GM18951 (cell line): ENCODE results near the gene NKAP.
"Not testable (repeated sequence)": the region's sequence is repeated elsewhere in the genome, so short reads cannot be mapped to it uniquely, and the experiment has no call there.

ENCODE experiments used
- POLR2A ChIP-seq: IDR thresholded peaks from 4 replicates; pipeline ENCODE4 v1.6.1; 2011; ENCODE audit warnings: mild to moderate bottlenecking; ENCODE audit not compliant: insufficient read length, insufficient read depth; ENCODE audit errors: extremely low read depth
- in situ Hi-C: fragments of 300-500 bp; cut with MboI; formaldehyde crosslinking; loops from one replicate; pipeline ENCODE4 v1.12.0; 2022; ENCODE audit warnings: low sequenced_read_pairs, mixed read lengths, inconsistent platforms; ENCODE audit not compliant: unreplicated experiment

NKAP gene

DNA sequence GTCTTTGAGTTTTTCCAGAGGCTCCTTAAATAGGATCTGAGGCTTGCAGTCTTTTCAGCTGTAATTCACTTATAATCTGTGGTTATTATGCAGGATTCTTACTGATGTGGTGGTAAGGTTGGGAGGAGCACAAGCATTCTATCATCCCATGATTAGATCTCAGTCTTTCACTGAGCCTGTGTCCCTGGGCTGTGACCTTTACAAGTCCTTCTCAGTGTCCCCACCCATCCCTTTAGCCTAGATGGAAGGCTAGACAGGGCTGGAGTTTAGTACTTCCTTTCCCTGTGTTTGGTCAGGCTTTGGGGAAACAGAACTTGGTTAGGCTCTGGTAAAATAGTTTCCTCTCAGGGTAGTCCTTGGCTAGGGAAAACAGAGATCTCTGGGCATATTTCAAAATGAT, 17.1 kb upstream of the NKAP start:
- TF ChIP-seq POLR2A = no peak
- in situ Hi-C loops = no loop called here

DNA sequence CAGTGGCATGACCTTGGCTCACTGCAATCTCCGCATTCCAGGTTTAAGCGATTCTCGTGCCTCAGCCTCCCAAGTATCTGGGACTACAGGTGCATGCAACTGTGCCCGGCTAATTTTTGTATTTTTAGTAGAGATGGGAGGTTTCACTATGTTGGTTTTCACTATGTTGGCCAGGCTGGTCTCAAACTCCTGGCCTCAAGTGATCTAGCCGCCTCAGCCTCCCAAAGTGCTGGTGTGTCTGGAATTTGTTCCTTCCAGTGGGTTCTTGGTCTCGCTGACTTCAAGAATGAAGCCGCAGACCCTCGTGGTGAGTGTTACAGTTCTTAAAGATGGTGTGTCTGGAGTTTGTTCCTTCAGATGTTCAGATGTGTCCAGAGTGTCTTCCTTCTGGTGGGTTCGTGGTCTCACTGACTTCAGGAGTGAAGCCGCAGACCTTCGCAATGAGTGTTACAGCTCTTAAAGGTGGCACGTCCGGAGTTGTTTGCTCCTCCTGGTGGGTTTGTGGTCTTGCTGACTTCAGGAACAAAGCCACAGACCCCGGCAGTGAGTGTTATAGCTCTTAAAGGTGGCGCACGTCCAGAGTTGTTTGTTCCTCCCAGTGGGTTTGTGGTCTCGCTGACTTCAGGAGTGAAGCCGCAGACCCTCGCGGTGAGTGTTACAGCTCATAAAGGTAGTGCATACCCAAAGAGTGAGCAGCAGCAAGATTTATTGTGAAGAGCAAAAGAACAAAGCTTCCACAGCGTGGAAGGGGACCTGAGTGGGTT, 12.4 kb upstream of the NKAP start:
- in situ Hi-C loops = not testable (repeated sequence)

DNA sequence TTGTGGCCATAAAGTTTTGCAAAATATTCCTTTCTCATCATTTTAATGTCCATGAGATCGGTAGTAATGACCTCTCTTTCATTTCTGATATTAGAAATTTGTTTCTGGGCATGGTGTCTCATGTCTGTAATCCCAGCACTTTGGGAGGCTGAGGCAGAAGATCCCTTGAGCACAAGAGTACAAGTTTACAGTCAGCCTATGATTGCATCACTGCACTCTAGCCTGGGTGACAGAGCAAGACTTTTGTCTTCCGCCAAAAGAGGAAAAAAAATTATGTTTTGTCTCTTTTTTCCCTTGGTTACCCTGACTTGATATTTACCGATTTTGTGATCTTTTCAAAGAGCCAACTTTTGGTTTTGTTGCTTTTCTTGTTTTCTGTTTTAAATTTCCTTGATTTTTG, 10.8 kb upstream of the NKAP start:
- in situ Hi-C loops = no loop called here
- no peak for TF ChIP-seq POLR2A

DNA sequence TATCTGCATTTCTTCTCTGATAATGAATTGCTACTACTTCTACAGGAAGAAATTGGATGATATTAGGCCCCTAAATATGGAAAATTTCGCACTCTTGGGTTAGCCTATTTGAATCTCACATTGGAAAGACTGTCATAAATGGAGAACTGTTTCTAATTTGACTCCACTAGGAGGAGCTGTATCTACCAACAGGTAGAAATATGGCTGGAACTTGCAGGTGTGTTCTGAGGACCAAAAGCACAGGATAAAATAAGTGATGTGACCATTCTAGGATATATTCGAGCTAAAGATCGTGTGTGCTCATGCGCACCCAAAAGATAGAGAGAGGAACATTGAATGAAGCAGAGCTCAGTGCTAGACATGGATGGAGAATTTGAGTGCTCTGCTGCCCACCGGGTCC, 4.8 kb upstream of the NKAP start:
- in situ Hi-C loops = no loop called here
- TF ChIP-seq POLR2A = no peak

DNA sequence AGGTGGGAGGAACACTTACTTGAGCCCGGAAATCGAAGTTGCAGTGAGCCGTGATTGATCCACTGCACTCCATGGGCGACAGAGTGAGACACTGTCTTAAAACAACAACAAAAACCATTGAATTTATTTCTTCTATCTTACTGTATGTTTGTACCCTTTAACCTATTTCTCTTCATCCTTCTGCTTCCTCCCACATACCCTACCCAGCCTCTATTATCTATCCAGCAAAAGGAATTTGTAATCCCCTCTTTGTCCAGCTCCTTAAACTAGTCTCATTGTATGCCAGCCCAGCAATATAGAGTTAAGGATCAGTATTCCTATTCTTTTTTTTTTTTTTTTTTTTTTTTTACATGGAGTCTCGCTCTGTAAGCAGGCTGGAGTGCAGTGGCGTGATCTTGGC, 1.9 kb upstream of the NKAP start:
- no peak for TF ChIP-seq POLR2A
- in situ Hi-C loops = no loop called here

DNA sequence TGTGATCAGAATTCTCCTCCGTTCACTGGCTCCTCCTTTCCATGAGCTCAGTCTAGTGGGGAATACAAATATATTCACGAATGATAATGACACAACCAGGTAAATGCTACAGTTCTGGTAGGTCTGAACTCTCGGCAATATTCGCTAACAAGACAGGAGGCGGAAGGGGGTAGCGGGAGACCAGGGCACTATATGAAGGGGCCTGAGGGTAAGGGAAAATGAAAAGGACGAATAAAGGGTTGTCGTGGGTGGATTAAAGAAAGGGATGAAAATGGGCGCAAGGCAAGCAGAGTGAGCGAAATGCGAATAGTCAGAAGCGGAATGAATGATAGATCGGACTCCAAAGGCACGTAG, 743 bp downstream of the NKAP start:
- no peak for TF ChIP-seq POLR2A
- in situ Hi-C loops = no loop called here

DNA sequence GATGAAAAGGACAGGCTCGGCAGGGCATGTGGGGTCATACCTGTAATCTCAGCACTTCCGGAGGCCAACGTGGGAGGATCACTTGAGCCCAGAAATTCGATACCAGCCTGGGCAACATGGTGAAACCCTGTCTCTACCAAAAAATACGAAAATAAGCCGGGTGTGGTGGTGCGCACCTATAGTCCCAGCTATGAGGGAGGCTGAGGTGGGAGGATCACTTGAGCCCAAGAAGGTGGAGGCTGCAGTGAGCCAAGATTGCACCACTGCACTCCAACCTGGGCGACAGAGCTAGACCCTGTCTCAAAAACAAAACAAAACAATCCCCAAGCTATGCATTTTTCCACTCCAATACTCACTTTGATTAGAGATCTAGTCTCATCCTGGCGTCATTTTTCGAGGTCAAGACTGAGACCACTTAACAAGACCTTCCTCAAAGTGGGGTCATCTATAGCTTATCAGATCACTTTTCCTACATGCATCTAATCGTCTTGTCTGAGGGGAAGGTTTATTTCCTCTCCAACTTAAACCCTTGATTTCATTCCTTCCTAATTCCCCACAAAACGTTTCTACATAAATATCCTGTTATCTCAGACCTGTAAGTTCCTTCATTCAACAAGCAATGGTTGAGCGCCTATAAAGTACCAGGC, 1.3 kb downstream of the NKAP start:
- TF ChIP-seq POLR2A = no peak
- in situ Hi-C loops = no loop called here

DNA sequence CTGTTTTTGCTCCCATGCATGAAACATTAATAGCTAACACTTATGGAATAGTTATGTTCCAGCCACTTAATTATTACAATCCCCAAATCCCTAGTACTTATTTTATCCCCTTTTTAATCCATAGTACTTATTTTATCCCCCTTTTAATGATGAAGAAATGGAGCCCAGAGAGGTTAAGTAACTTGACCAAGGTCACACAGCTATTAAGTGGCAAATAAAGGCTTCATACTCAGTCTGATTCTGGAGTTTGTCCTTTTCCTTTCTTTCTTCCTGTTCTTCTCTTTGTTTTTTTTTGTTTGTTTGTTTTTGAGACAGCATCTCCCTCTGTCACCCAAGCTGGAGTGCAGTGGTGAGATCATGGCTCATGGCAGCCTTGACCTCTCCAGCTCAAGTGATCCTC, 2.2 kb downstream of the NKAP start:
- in situ Hi-C loops = no loop called here
- no peak for TF ChIP-seq POLR2A

DNA sequence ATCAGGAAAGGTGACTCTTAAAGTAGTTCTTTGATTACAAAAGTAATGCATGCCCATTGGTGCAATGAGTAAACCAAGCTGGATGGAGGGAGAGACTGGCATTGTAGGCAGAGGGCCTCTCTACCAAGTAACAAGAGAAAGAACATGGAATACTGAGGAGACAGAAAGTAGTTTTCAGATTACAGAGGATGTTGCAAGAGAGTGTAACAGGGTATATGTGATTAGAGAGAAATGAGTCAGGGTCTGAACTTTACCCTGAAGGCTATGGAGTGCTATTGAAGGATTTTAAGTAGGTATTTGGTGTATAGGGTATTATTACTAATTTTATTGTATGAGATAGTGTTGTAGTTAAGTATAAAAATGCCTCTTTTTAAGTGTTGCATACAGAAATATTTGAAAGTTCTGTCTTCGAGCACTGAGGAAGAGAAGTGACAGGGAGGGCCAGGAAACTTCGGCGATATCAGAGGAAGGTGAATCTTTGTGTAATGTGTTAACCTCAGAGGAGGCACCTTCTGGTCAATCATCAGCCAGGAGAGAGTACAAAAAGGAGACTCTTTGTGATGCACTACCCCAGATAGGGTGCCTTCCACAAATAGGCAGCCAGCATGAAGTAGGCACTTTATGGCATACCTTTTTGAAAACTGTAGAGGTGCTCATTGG, 8.2 kb downstream of the NKAP start:
- in situ Hi-C loops = no loop called here
- TF ChIP-seq POLR2A = no peak

DNA sequence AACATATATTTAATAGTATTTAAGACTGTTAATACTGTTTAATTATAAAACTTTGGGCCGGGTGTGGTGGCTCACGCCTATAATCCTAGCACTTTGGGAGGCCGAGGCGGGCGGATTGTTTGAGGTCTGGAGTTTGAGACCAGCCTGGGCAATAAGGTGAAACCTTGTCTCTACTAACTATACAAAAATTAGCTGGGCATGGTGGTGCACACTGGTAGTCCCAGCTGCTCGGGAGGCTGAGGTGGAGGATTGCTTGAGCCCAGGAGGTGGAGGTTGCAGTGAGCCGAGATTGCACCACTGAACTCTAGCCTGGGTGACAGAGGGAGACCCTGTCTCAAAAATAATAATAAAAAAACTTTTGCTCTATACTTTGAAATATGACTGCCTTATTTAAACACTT, 21.2 kb downstream of the NKAP start:
- in situ Hi-C loops = not testable (repeated sequence)

DNA sequence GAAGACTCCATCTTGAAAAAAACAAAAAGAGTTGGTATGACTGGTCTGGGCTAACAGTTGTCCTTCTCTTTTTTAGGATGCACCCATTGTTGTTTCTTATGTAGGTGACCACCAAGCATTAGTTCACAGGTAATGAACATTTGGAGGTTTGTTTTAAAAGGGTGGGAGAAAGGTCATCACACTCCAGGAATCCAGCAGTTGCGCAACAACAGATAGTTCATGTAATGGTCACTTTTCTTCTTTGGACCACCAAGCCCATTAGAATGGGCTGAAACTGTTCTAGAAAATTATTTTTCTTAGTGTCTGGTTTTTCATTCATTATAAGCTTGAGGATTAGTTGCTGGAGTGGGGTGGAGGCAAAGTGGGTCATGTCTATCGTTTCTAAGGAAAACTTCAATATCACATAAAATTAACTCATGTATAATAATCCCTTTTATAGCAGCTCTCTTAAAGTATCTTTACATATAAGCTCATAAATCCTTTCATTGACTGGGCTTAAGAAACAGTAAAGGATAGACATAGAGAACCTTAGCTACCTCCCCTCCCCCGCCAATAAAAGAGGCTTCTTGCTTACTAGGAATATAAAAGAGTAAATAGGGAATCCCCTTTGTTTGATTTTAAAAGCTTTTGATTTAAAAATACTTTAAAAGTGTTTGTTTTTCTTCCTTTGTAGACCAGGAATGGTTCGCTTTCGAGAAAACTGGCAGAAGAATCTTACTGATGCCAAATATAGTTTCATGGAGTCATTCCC, 23.5 kb downstream of the NKAP start:
- in situ Hi-C loops = no loop called here

DNA sequence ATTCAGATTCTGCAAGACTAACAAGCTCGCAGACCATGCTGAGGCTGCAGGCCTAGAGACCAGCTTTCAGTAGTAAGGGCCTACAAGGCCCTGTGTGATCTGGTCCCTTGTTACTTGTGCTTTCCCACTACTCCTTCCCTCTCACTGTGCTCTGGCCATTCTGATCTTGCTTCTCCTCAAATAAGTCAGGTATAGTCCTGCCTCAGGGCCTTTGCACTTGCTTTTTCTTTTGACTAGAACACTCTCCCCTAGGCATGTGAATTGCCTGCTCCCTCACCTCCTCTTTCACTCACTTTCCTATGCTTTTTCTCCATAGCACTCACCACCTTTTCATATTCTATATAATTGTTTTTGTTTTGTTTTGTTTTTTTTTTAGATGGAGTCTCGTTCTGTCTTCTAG, 25.7 kb downstream of the NKAP start:
- no peak for TF ChIP-seq POLR2A

More for the DNA sequence above, 23.5 kb downstream of the NKAP start:
- no peak for TF ChIP-seq POLR2A

DNA sequence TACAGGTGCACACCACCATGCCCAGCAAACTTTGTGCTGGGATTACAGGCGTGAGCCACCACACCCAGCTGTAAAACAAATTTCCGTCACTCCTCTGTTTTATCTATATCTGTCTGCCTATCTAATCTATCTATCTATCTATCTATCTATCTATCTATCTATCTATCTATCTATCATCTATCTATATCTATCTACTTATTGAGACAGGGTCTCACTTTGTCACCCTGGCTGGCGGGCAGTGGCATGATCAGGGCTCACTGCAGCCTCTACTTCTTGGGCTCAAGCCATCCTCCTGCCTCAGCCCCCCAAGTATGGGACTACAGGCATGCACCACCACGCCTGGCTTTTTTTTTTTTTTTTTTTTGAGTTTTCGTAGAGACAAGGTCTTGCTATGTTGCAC, 27.2 kb downstream of the NKAP start:
- in situ Hi-C loops = no loop called here
- TF ChIP-seq POLR2A = no peak

More for the DNA sequence above, 25.7 kb downstream of the NKAP start:
- in situ Hi-C loops = no loop called here
